ENCODE measurements around the gene CTDSPL. TPM values are rescaled to one million over a fixed set of nuclear protein-coding genes. Genes with fewer than 3 reads are reported as not detected.

The CTDSPL gene
- 16.3 and 22.7 TPM in 2 replicates for total RNA-seq

GRCh38 chr3:37861620-37862041, at the start of gene CTDSPL:
Gene CTDSPL, plus strand, starts transcription at chr3:37861880. Its CDS starts 320 bp downstream, at chr3:37862200.

GRCh38 chr3:37990527-37990926, 128.8 kb downstream of the CTDSPL start, which contains the start of gene VILL:
Gene VILL, plus strand, starts transcription at chr3:37990786. Its CDS starts 2,887 bp downstream, at chr3:37993673.

GRCh38 chr3:38029400-38030125, 167.9 kb downstream of the CTDSPL start, which contains the start of gene PLCD1:
Gene PLCD1, minus strand, starts transcription at chr3:38029642. Its CDS starts 103 bp downstream, at chr3:38029539.

Other genes starting within 250 kb of the CTDSPL start
- gene VILL, start 128.9 kb downstream of the CTDSPL start, total RNA-seq = 3.6 and 8.9 TPM in 2 replicates
- 13.4 and 22.0 TPM in 2 replicates for gene PLCD1, start 167.8 kb downstream of the CTDSPL start, total RNA-seq
- gene DLEC1, start 177.3 kb downstream of the CTDSPL start, total RNA-seq = under 0.01 and 0.09 TPM in 2 replicates